ENCODE measurements around the gene NPHP3. TPM values are rescaled to one million over a fixed set of nuclear protein-coding genes. Genes with fewer than 3 reads are reported as not detected.

Gene NPHP3
- total RNA-seq, 1 donor, result 41.3 TPM

- Histone ChIP-seq H3K4me2 (ENCODE audit: insufficient read depth, low read length) (no peak overlapping the region), H3K4me1 (ENCODE audit: insufficient read depth, low read length) (no peaks in the 10 kb centered on the region), H3K79me2 (ENCODE audit: insufficient read depth, low read length) (no peaks in the 10 kb centered on the region), H3K36me3 (ENCODE audit: insufficient read depth, low read length) (peaks cover 70% of the 10 kb centered on the region), H3K27me3 (ENCODE audit: insufficient read depth, low read length) (no peaks in the 10 kb centered on the region), H3K9me3 (ENCODE audit: low read depth, low read length) (no peaks in the 10 kb centered on the region), H3K27ac (ENCODE audit: low read depth, low read length) (no peak overlapping the region), H4K20me1 (ENCODE audit: insufficient read depth, low read length) (no peaks in the 10 kb centered on the region), H3K4me3 (ENCODE audit: insufficient read depth, low read length) (no peak overlapping the region), H2AFZ (ENCODE audit: low read length) (no peak overlapping the region)
- no peak for DNase-seq (ENCODE audit: insufficient read length, low spot score, missing footprints)
- TF ChIP-seq CTCF (IDR thresholded peaks at IDR 0.05; ENCODE audit: extremely low read depth, low read depth, low read length), result no peak
These were observed 42.3 kb downstream of the NPHP3 start for GRCh38 chr3:132679911-132680310.

DNA sequence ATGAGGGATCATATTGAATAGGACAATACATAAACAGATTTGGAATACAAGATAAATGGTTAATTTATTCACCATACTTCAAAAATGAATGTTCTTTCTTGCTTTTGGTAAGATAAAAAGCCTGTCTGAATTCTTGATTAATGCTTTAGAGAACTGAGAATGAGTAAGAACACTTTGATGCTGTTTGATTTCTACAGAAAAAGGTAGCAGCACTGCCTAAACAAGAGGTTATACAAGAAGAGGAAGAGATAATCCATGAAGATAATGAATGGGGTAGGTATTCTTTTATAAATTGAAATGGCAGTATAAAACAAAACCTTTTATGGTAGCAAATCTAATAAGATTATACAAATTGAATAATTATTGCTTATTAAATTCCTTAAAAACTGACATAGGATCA, 46.8 kb downstream of the NPHP3 start:
- H3K4me1 ChIP-seq (ENCODE audit: insufficient read depth, low read length), result no peaks in the 10 kb centered on the region
- no peaks in the 10 kb centered on the region for H4K20me1 ChIP-seq (ENCODE audit: insufficient read depth, low read length)
- no peak for TF ChIP-seq CTCF (IDR thresholded peaks at IDR 0.05; ENCODE audit: extremely low read depth, low read depth, low read length)
- H3K27me3 ChIP-seq (ENCODE audit: insufficient read depth, low read length), result no peaks in the 10 kb centered on the region
- no peak overlapping the region for H3K4me3 ChIP-seq (ENCODE audit: insufficient read depth, low read length)
- H3K79me2 ChIP-seq (ENCODE audit: insufficient read depth, low read length), result no peaks in the 10 kb centered on the region
- no peak overlapping the region for H2AFZ ChIP-seq (ENCODE audit: low read length)
- DNase-seq (ENCODE audit: insufficient read length, low spot score, missing footprints), result no peak
- no peak overlapping the region for H3K4me2 ChIP-seq (ENCODE audit: insufficient read depth, low read length)
- no peaks in the 10 kb centered on the region for H3K9me3 ChIP-seq (ENCODE audit: low read depth, low read length)
- peaks cover 66% of the 10 kb centered on the region for H3K36me3 ChIP-seq (ENCODE audit: insufficient read depth, low read length)
- no peak overlapping the region for H3K27ac ChIP-seq (ENCODE audit: low read depth, low read length)

DNA sequence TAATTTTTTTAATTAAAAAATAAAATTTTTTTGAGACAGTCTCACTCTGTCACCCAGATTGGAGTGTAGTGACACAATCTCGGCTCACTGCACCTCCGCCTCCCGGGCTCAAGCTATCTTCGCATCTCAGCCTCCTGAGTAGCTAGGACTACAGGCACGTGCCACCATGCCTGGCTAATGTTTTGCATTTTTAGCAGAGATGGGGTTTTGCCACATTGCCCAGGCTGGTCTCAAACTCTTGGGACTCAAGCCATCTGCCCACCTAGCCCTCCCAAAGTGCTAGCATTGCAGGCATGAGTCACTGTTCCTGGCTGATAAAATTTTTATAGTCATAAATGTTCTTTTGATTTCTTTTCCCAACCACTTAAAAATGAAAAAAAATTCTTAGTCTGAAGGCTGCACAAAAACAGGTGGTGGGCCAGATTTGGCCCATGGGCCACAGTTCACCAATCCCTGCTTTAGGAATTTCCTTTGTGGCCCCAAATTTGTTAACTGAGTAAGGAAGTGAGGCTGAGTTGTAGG, 52.9 kb downstream of the NPHP3 start:
- TF ChIP-seq CTCF (IDR thresholded peaks at IDR 0.05; ENCODE audit: extremely low read depth, low read depth, low read length), result no peak
- Histone ChIP-seq H3K27ac (ENCODE audit: low read depth, low read length) (no peak overlapping the region), H3K9me3 (ENCODE audit: low read depth, low read length) (no peaks in the 10 kb centered on the region), H3K4me1 (ENCODE audit: insufficient read depth, low read length) (peaks cover 6% of the 10 kb centered on the region), H3K36me3 (ENCODE audit: insufficient read depth, low read length) (peaks cover 28% of the 10 kb centered on the region), H3K4me2 (ENCODE audit: insufficient read depth, low read length) (no peak overlapping the region), H4K20me1 (ENCODE audit: insufficient read depth, low read length) (no peaks in the 10 kb centered on the region), H2AFZ (ENCODE audit: low read length) (no peak overlapping the region), H3K79me2 (ENCODE audit: insufficient read depth, low read length) (peaks cover 25% of the 10 kb centered on the region), H3K27me3 (ENCODE audit: insufficient read depth, low read length) (no peaks in the 10 kb centered on the region), H3K4me3 (ENCODE audit: insufficient read depth, low read length) (no peak overlapping the region)
- no peak for DNase-seq (ENCODE audit: insufficient read length, low spot score, missing footprints)

- Histone ChIP-seq H3K79me2 (ENCODE audit: insufficient read depth, low read length) (peaks cover 65% of the 10 kb centered on the region), H3K36me3 (ENCODE audit: insufficient read depth, low read length) (peaks cover 4% of the 10 kb centered on the region), H2AFZ (ENCODE audit: low read length) (no peak overlapping the region), H4K20me1 (ENCODE audit: insufficient read depth, low read length) (no peaks in the 10 kb centered on the region), H3K4me2 (ENCODE audit: insufficient read depth, low read length) (no peak overlapping the region), H3K4me3 (ENCODE audit: insufficient read depth, low read length) (no peak overlapping the region), H3K9me3 (ENCODE audit: low read depth, low read length) (no peaks in the 10 kb centered on the region), H3K27me3 (ENCODE audit: insufficient read depth, low read length) (no peaks in the 10 kb centered on the region), H3K27ac (ENCODE audit: low read depth, low read length) (no peak overlapping the region), H3K4me1 (ENCODE audit: insufficient read depth, low read length) (peaks cover 11% of the 10 kb centered on the region)
- DNase-seq (ENCODE audit: insufficient read length, low spot score, missing footprints), result no peak
- TF ChIP-seq CTCF (IDR thresholded peaks at IDR 0.05; ENCODE audit: extremely low read depth, low read depth, low read length), result no peak
These were observed 56.9 kb downstream of the NPHP3 start for GRCh38 chr3:132665230-132665745.
